Fibroblast of lung (primary cell): ENCODE data around the gene ALDOB.

ENCODE experiments used
- EZH2 ChIP-seq: IDR thresholded peaks from 2 replicates; pipeline ENCODE4 v1.5.1; 2012; ENCODE audit warnings: low read length, control low read depth, mild to moderate bottlenecking; ENCODE audit errors: missing control alignments
- TF ChIP-seq, protein P1 (sequence below), 2 donors: IDR thresholded peaks in 1 of 2; conservative IDR thresholded peaks in 1 of 2; 1 replicate in 1 of 2; 2 replicates in 1 of 2; pipeline ENCODE4 v1.5.1; 2011 to 2012; ENCODE audit warnings: low read length in 2 of 2, control low read depth in 1 of 2, inconsistent platforms in 1 of 2, low read depth in 1 of 2, mild to moderate bottlenecking in 1 of 2

- TF ChIP-seq, protein P1, sequence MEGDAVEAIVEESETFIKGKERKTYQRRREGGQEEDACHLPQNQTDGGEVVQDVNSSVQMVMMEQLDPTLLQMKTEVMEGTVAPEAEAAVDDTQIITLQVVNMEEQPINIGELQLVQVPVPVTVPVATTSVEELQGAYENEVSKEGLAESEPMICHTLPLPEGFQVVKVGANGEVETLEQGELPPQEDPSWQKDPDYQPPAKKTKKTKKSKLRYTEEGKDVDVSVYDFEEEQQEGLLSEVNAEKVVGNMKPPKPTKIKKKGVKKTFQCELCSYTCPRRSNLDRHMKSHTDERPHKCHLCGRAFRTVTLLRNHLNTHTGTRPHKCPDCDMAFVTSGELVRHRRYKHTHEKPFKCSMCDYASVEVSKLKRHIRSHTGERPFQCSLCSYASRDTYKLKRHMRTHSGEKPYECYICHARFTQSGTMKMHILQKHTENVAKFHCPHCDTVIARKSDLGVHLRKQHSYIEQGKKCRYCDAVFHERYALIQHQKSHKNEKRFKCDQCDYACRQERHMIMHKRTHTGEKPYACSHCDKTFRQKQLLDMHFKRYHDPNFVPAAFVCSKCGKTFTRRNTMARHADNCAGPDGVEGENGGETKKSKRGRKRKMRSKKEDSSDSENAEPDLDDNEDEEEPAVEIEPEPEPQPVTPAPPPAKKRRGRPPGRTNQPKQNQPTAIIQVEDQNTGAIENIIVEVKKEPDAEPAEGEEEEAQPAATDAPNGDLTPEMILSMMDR (conservative IDR thresholded peaks at IDR 0.05 in 1 of 2, IDR thresholded peaks at IDR 0.05 in 1 of 2; ENCODE audit: low read depth in 1 of 2, low read length in 2 of 2), result peak; percentile 50 to 68
- TF ChIP-seq EZH2, result no peak
Observed at GRCh38 chr9:101387871-101388506, 47.6 kb downstream of the ALDOB start.
